Parathyroid adenoma (tissue), 2 donors: Measurements from ENCODE around the gene SERPINB13.
"Not testable (repeated sequence)": the region's sequence is repeated elsewhere in the genome, so short reads cannot be mapped to it uniquely, and the experiment has no call there.

ENCODE experiments used
- H2AFZ ChIP-seq: fragments of 300-600 bp; sonication (generic); one replicate; pipeline ENCODE4 v1.7.0; 2017; ENCODE audit warnings: antibody characterized with exemption, mild to moderate bottlenecking
- H3K27ac ChIP-seq: fragments of 300-600 bp; sonication (generic); one replicate; pipeline ENCODE4 v1.7.0; 2017
- H3K27me3 ChIP-seq: fragments of 300-600 bp; sonication (generic); one replicate; pipeline ENCODE4 v1.7.0; 2017; ENCODE audit warnings: low read length; ENCODE audit not compliant: control insufficient read depth, insufficient read depth
- H3K36me3 ChIP-seq: fragments of 300-600 bp; sonication (generic); one replicate; pipeline ENCODE4 v1.7.0; 2017; ENCODE audit warnings: low read length; ENCODE audit not compliant: control insufficient read depth, insufficient read depth
- H3K4me1 ChIP-seq: fragments of 300-600 bp; sonication (generic); one replicate; pipeline ENCODE4 v1.7.0; 2017; ENCODE audit warnings: control low read depth
- H3K4me2 ChIP-seq: fragments of 300-600 bp; sonication (generic); one replicate; pipeline ENCODE4 v1.7.0; 2017; ENCODE audit warnings: low read length
- H3K4me3 ChIP-seq: fragments of 300-600 bp; sonication (generic); one replicate; pipeline ENCODE4 v1.7.0; 2017; ENCODE audit warnings: low read depth, low read length
- H3K79me2 ChIP-seq: fragments of 300-600 bp; sonication (generic); one replicate; pipeline ENCODE4 v1.7.0; 2017; ENCODE audit warnings: control low read depth
- H3K9ac ChIP-seq: fragments of 300-600 bp; sonication (generic); one replicate; pipeline ENCODE4 v1.7.0; 2017; ENCODE audit warnings: mild to moderate bottlenecking
- H3K9me3 ChIP-seq: fragments of 300-600 bp; sonication (generic); one replicate; pipeline ENCODE4 v1.7.0; 2017; ENCODE audit warnings: low read length; ENCODE audit not compliant: control insufficient read depth
- CTCF ChIP-seq: fragments of 300-600 bp; sonication (generic); IDR thresholded peaks from one replicate; pipeline ENCODE4 v1.7.0; 2017; ENCODE audit warnings: antibody characterized with exemption, mild to moderate bottlenecking
- donor health status: primary hyperparathyroidism.

The SERPINB13 gene

GRCh38 chr18:63637703-63638102 lies 50.6 kb downstream of the SERPINB13 start:
- Histone ChIP-seq H2AFZ (no peak overlapping the region), H3K79me2 (no peaks in the 10 kb centered on the region), H3K4me2 (no peak overlapping the region), H3K4me3 (no peak overlapping the region), H3K9me3 (no peaks in the 10 kb centered on the region), H3K36me3 (no peaks in the 10 kb centered on the region), H3K27me3 (no peaks in the 10 kb centered on the region), H3K9ac (no peak overlapping the region), H3K27ac (no peak overlapping the region), H3K4me1 (no peaks in the 10 kb centered on the region)
- no peak for TF ChIP-seq CTCF

GRCh38 chr18:63641157-63641680 lies 54.1 kb downstream of the SERPINB13 start:
- H2AFZ ChIP-seq, H3K27ac ChIP-seq, H3K4me3 ChIP-seq, H3K4me1 ChIP-seq, H3K27me3 ChIP-seq, H3K4me2 ChIP-seq, H3K79me2 ChIP-seq, H3K9ac ChIP-seq, H3K9me3 ChIP-seq, H3K36me3 ChIP-seq: not testable (repeated sequence)

- H3K27ac ChIP-seq, H3K4me2 ChIP-seq, H3K9ac ChIP-seq, H3K27me3 ChIP-seq, H2AFZ ChIP-seq, H3K79me2 ChIP-seq, H3K4me3 ChIP-seq, H3K36me3 ChIP-seq, H3K4me1 ChIP-seq, H3K9me3 ChIP-seq: not testable (repeated sequence)
Observed at GRCh38 chr18:63642668-63643356, 55.7 kb downstream of the SERPINB13 start.

- not testable (repeated sequence) for H3K27me3 ChIP-seq, H2AFZ ChIP-seq, H3K9ac ChIP-seq, H3K27ac ChIP-seq, H3K4me3 ChIP-seq, H3K4me1 ChIP-seq, H3K9me3 ChIP-seq, H3K36me3 ChIP-seq, H3K4me2 ChIP-seq, H3K79me2 ChIP-seq
Observed at GRCh38 chr18:63644142-63644541, 57.0 kb downstream of the SERPINB13 start, which contains the start of gene SERPINB4. TSS of gene SERPINB4 (minus strand) at chr18:63644256. CDS start at chr18:63643577, 679 bp downstream.

GRCh38 chr18:63644694-63645093 lies 57.6 kb downstream of the SERPINB13 start:
- H3K27ac ChIP-seq, H2AFZ ChIP-seq, H3K9ac ChIP-seq, H3K4me1 ChIP-seq, H3K27me3 ChIP-seq, H3K4me3 ChIP-seq, H3K9me3 ChIP-seq, H3K4me2 ChIP-seq, H3K79me2 ChIP-seq, H3K36me3 ChIP-seq: not testable (repeated sequence)

GRCh38 chr18:63646936-63647335 lies 59.8 kb downstream of the SERPINB13 start:
- Histone ChIP-seq H3K4me1 (no peaks in the 10 kb centered on the region), H3K27me3 (no peaks in the 10 kb centered on the region), H3K79me2 (no peaks in the 10 kb centered on the region), H3K9me3 (no peaks in the 10 kb centered on the region), H3K4me3 (no peak overlapping the region), H3K4me2 (no peak overlapping the region), H3K27ac (no peak overlapping the region), H2AFZ (no peak overlapping the region), H3K36me3 (no peaks in the 10 kb centered on the region), H3K9ac (no peak overlapping the region)
- TF ChIP-seq CTCF = no peak
